Mammary epithelial cell (primary cell): Measurements from ENCODE around the gene FUOM.
"Not testable (repeated sequence)": the region's sequence is repeated elsewhere in the genome, so short reads cannot be mapped to it uniquely, and the experiment has no call there.

Source experiments
- EZH2 ChIP-seq: IDR thresholded peaks from 2 replicates; pipeline ENCODE4 v1.6.1; 2012; ENCODE audit warnings: low read length, inconsistent platforms, borderline replicate concordance
- TF ChIP-seq, protein P1 (sequence below), 2 donors: IDR thresholded peaks in 1 of 2; conservative IDR thresholded peaks in 1 of 2; 2 replicates each; pipeline ENCODE4 v1.5.1; 2011 to 2012; ENCODE audit warnings: inconsistent platforms in 2 of 2, low read length in 2 of 2, mild to moderate bottlenecking in 2 of 2, control low read depth in 1 of 2, low read depth in 1 of 2; ENCODE audit not compliant: insufficient read depth in 1 of 2; ENCODE audit errors: extremely low read depth in 1 of 2

DNA sequence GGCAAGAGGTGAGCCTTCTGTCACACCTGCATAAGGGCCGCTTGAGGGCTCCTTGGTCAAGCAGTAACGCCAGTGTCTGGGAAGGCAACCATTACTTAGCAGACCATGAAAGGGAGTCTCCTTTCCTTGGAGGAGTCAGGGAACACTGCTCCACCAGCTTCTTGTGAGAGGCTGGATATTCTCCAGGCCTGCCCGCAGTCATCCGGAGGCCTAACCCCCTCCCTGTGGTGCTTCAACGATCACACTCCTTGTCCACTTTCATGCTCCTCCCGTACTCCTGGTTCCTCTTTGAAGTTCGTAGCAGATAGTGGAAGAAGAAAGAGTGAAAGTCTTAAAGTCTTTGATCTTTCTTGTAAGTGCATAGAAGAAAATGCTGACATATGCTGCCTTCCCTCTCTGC is 9.6 kb upstream of the FUOM start:
- TF ChIP-seq, protein P1, sequence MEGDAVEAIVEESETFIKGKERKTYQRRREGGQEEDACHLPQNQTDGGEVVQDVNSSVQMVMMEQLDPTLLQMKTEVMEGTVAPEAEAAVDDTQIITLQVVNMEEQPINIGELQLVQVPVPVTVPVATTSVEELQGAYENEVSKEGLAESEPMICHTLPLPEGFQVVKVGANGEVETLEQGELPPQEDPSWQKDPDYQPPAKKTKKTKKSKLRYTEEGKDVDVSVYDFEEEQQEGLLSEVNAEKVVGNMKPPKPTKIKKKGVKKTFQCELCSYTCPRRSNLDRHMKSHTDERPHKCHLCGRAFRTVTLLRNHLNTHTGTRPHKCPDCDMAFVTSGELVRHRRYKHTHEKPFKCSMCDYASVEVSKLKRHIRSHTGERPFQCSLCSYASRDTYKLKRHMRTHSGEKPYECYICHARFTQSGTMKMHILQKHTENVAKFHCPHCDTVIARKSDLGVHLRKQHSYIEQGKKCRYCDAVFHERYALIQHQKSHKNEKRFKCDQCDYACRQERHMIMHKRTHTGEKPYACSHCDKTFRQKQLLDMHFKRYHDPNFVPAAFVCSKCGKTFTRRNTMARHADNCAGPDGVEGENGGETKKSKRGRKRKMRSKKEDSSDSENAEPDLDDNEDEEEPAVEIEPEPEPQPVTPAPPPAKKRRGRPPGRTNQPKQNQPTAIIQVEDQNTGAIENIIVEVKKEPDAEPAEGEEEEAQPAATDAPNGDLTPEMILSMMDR (conservative IDR thresholded peaks at IDR 0.05 in 1 of 2, IDR thresholded peaks at IDR 0.05 in 1 of 2; ENCODE audit: extremely low read depth in 1 of 2, insufficient read depth in 1 of 2, low read depth in 1 of 2, low read length in 2 of 2) = not testable (repeated sequence)
- not testable (repeated sequence) for TF ChIP-seq EZH2
